B cell (primary cell): ENCODE results near the gene EVPL. TPM values are rescaled to one million over a fixed set of nuclear protein-coding genes. Genes with fewer than 3 reads are reported as not detected.

Experiments
- ATAC-seq: fragments of 200-7000 bp; cut with Tn5 transposase; one replicate; pipeline ENCODE4 v1.10.0; 2021; ENCODE audit warnings: low read depth, mild to moderate bottlenecking, moderate number of reproducible peaks, moderate library complexity
- CTCF ChIA-PET: fragments of 350-600 bp; sonication (Branson Sonifier 250); formaldehyde crosslinking; loops from one replicate; lab custom pipeline; 2021; ENCODE audit warnings: antibody characterized with exemption, inconsistent platforms; lab: Charles Lee
- POLR2A ChIA-PET: fragments of 350-600 bp; sonication (Branson Sonifier 250); formaldehyde crosslinking; loops from one replicate; lab custom pipeline; 2021; ENCODE audit warnings: antibody characterized with exemption; lab: Charles Lee
- DNase-seq: peaks from one replicate; pipeline ENCODE4 v3.0.0; 2013
- H2AFZ ChIP-seq: 2 replicates; pipeline ENCODE4 v1.6.1; 2012; ENCODE audit warnings: mild to moderate bottlenecking, low read depth, low read length; ENCODE audit not compliant: insufficient read depth, poor library complexity, severe bottlenecking
- H3K27ac ChIP-seq, 2 donors: 1 replicate in 1 of 2; 2 replicates in 1 of 2; pipeline ENCODE4 v1.5.1; 2012 to 2013; ENCODE audit warnings: low read length in 2 of 2, mild to moderate bottlenecking in 2 of 2, moderate library complexity in 1 of 2
- H3K27me3 ChIP-seq, 4 experiments: fragments of 200-600 bp in 1 of 4; sonication (generic) in 1 of 4; replicated peaks in 1 of 4; 1 replicate in 2 of 4; 2 replicates in 2 of 4; pipeline versions ENCODE4 v1.6.1 to v1.7.0; 2013 to 2016; ENCODE audit warnings: low read length in 3 of 4, mild to moderate bottlenecking in 2 of 4, mixed read lengths in 1 of 4, moderate library complexity in 1 of 4; ENCODE audit not compliant: insufficient read depth in 4 of 4, control insufficient read depth in 3 of 4; ENCODE audit errors: control extremely low read depth in 1 of 4
- H3K36me3 ChIP-seq, 2 experiments: replicated peaks in 1 of 2; 1 replicate in 1 of 2; 2 replicates in 1 of 2; pipeline versions ENCODE4 v1.6.1 to v1.7.1; 2013; ENCODE audit warnings: low read length in 1 of 2; ENCODE audit not compliant: insufficient read depth in 2 of 2, control insufficient read depth in 1 of 2; ENCODE audit errors: control extremely low read depth in 1 of 2, extremely low read depth in 1 of 2
- H3K4me1 ChIP-seq, 2 donors: fragments of 200-600 bp in 1 of 2; sonication (generic) in 1 of 2; 1 replicate in 1 of 2; 2 replicates in 1 of 2; pipeline versions ENCODE4 v1.5.1 to v1.6.1; 2013 to 2017; ENCODE audit warnings: low read length in 2 of 2; ENCODE audit not compliant: control insufficient read depth in 2 of 2, insufficient read depth in 2 of 2
- H3K4me2 ChIP-seq: replicated peaks from 2 replicates; pipeline ENCODE3; 2012; ENCODE audit warnings: mild to moderate bottlenecking, low read depth, low read length; ENCODE audit not compliant: poor library complexity, severe bottlenecking
- H3K4me3 ChIP-seq, 5 experiments: fragments of 200-600 bp in 1 of 5; sonication (generic) in 1 of 5; 1 replicate in 3 of 5; 2 replicates in 2 of 5; pipeline versions ENCODE4 v1.5.1 to v1.7.0; 2011 to 2016; ENCODE audit warnings: low read length in 4 of 5, mild to moderate bottlenecking in 4 of 5, low read depth in 2 of 5, control low read depth in 1 of 5, moderate library complexity in 1 of 5; ENCODE audit not compliant: insufficient read depth in 1 of 5; ENCODE audit errors: control extremely low read depth in 1 of 5, extremely low read depth in 1 of 5
- H3K79me2 ChIP-seq: fragments of 200-600 bp; sonication (generic); one replicate; pipeline ENCODE4 v1.6.0; 2016; ENCODE audit warnings: low read length; ENCODE audit not compliant: control insufficient read depth, insufficient read depth
- H3K9ac ChIP-seq: fragments of 200-600 bp; sonication (generic); 2 replicates; pipeline ENCODE4 v1.6.1; 2017; ENCODE audit warnings: mild to moderate bottlenecking, low read length, moderate library complexity
- H3K9me3 ChIP-seq, 3 donors: one replicate each; pipeline versions ENCODE4 v1.6.1 to v1.7.1; 2013; ENCODE audit warnings: low read length in 2 of 3; ENCODE audit not compliant: control insufficient read depth in 2 of 3, insufficient read depth in 1 of 3; ENCODE audit errors: control extremely low read depth in 1 of 3
- H4K20me1 ChIP-seq: 2 replicates; pipeline ENCODE4 v1.6.0; 2012; ENCODE audit warnings: mild to moderate bottlenecking, low read length; ENCODE audit not compliant: insufficient read depth, control insufficient read depth, poor library complexity, severe bottlenecking
- H3K27ac Mint-ChIP-seq: one replicate; pipeline ENCODE4 v1.8.0; 2021; ENCODE audit warnings: mixed read lengths
- H3K27me3 Mint-ChIP-seq: one replicate; pipeline ENCODE4 v1.8.0; 2021; ENCODE audit warnings: mixed read lengths
- H3K4me1 Mint-ChIP-seq: one replicate; pipeline ENCODE4 v1.8.0; 2021; ENCODE audit warnings: mixed read lengths
- H3K4me3 Mint-ChIP-seq: one replicate; pipeline ENCODE4 v1.8.0; 2021; ENCODE audit warnings: mixed read lengths
- H3K9me3 Mint-ChIP-seq: one replicate; pipeline ENCODE4 v1.8.0; 2022; ENCODE audit warnings: mixed read lengths; ENCODE audit not compliant: insufficient read depth
- CTCF ChIP-seq: fragments of 200-600 bp; IDR thresholded peaks from one replicate; pipeline ENCODE4 v1.8.0; 2022; ENCODE audit warnings: antibody characterized with exemption, mild to moderate bottlenecking
- EZH2 ChIP-seq: IDR thresholded peaks from 2 replicates; pipeline ENCODE4 v1.6.1; 2012; ENCODE audit warnings: borderline replicate concordance, low read depth, mild to moderate bottlenecking, moderate library complexity, low read length; ENCODE audit not compliant: insufficient read depth, poor library complexity, severe bottlenecking
- WGBS: methylation state at CpG from one replicate; pipeline ENCODE4 v1.1.5; 2013; ENCODE audit warnings: missing lambda C conversion rate; ENCODE audit not compliant: insufficient coverage; 5-methylcytosine and 5-hydroxymethylcytosine counted together
- intact Hi-C: fragments of 100-400 bp; cut with micrococcal nuclease; formaldehyde crosslinking; loops from one replicate; pipeline ENCODE4 v1.10.0; 2022
- polyA plus RNA-seq: library from polyadenylated mRNA; depleted of rRNA; stranded (reverse); fragments of >200 nt; gene quantifications from 2 replicates; pipeline ENCODE4 v1.2.3, GENCODE V29; 2012
- total RNA-seq, 2 donors: library from RNA; stranded (reverse); fragments of 120-200 nt in 1 of 2; gene quantifications; 1 replicate in 1 of 2; 2 replicates in 1 of 2; pipeline versions ENCODE4 v1.2.3 to v1.2.4, GENCODE V29; 2013 to 2022

EVPL gene
- total and polyA plus RNA-seq, 2 donors (not counting 1 experiment from before 2014, with no cell fraction given) = not detected

GRCh38 chr17:75978938-75979704 is 48.0 kb downstream of the EVPL start, which contains the start of the genes ACOX1 and TEN1:
Gene ACOX1, minus strand, starts transcription at chr17:75979166. Its CDS starts 93 bp downstream, at chr17:75979073.
Gene TEN1, plus strand, starts transcription at chr17:75979240. Its CDS starts 6,953 bp downstream, at chr17:75986193.
- H3K4me1 Mint-ChIP-seq = peaks cover 44% of the 10 kb centered on the region
- ChIA-PET POLR2A (interaction anchor here (0.6 to 1.7 kb wide), 6 partner anchors 12 to 1341 kb away, joined by 3 to 6 read pairs (median 3); partner anchors contain the start of genes FBF1 and ITGB4), CTCF (interaction anchor here (0.8 to 1.7 kb wide), 4 partner anchors 20 to 124 kb away, joined by 3 to 6 read pairs (median 4); partner anchors contain the start of gene WBP2)
- under 1% methylated on average over 71 of the region's 72 CpGs for WGBS
- Histone ChIP-seq H3K9ac (peak within 1 kb of the TSS; percentile 99), H3K79me2 (peaks cover 40% of the 10 kb centered on the region), H2AFZ (peak within 1 kb of the TSS; percentile 91), H3K4me1 (peaks cover 9 to 19% of the 10 kb centered on the region in 2 donors), H3K36me3 (no peaks in the 10 kb centered on the region), H3K27ac (peak within 1 kb of the TSS; percentile 92 to 97), H3K4me2 (peak within 1 kb of the TSS; percentile 85), H3K9me3 (no peaks in the 10 kb centered on the region), H4K20me1 (no peaks in the 10 kb centered on the region), H3K27me3 (no peaks in the 10 kb centered on the region), H3K4me3 (peak within 1 kb of the TSS; percentile 73 to 100 (median 87))
- intact Hi-C loops = loop anchor here (1.0 to 2.0 kb wide), 5 partner anchors 14 to 124 kb away; partner anchors contain the start of genes FBF1 and WBP2
- peak within 1 kb of the TSS; percentile 94 for H3K4me3 Mint-ChIP-seq
- no peaks in the 10 kb centered on the region for H3K9me3 Mint-ChIP-seq
- peak within 1 kb of the TSS; percentile 98 for H3K27ac Mint-ChIP-seq
- no peaks in the 10 kb centered on the region for H3K27me3 Mint-ChIP-seq
- DNase-seq (peak; percentile 98), ATAC-seq (peak; percentile 93)
- peak; percentile 35 for TF ChIP-seq CTCF
- TF ChIP-seq EZH2 = no peak
